ENCODE results near the gene COA1.
"Not testable (repeated sequence)": the region's sequence is repeated elsewhere in the genome, so short reads cannot be mapped to it uniquely, and the experiment has no call there.

The COA1 gene

DNA sequence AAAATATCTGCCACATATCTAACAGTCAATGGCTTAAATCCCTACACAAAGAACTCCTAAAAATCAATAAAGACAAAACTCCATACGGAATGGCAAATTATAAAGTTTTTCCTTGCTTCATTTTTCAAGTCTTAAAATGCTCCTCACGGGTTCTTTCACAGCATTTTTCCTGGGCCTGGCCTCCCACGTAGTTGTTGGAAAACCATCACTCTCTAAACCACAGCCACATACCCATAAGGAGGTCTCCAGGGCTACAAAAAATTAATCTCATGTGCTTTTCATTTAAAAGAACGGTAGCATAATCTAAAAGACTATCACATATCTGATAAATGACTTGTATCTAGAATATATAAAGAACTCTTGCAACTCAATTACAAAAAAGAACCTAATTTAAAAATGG lies 2.9 kb downstream of the COA1 start:
- DNase-seq = no peak

DNA sequence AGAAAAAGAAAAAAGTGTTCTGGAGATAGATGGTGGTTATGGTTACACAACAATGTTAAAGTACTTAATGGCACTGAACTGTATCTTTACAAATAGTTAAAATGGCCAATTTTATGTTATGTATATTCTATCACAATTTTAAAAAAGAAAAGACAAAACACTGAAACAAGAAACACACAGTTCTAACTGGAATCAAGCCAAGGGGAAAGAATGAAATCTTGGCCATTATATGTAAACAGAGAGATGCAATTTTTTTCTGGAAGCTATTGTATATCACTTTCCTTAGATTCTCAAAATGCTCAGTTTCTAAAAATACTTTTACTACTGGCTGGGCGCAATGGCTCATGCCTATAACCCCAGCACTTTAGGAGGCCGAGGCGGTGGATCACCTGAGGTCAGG lies 4.1 kb downstream of the COA1 start:
- DNase-seq = no peak

DNA sequence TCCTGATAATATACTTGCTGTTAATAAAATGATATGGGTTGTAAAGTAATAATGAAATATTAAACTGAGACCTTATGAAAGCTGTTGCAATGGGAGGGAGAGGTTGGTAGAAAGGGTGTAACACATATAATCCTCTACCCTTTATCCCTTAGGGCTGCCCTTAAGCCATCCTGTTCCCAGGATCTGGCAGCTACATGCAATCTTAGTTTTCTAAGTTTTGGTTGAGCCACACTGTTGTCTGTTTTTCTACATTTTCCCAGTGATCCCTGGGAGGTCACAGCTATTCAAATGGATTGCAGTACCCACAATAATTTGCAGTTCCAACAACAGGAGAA lies 6.3 kb downstream of the COA1 start:
- no peak for DNase-seq

DNA sequence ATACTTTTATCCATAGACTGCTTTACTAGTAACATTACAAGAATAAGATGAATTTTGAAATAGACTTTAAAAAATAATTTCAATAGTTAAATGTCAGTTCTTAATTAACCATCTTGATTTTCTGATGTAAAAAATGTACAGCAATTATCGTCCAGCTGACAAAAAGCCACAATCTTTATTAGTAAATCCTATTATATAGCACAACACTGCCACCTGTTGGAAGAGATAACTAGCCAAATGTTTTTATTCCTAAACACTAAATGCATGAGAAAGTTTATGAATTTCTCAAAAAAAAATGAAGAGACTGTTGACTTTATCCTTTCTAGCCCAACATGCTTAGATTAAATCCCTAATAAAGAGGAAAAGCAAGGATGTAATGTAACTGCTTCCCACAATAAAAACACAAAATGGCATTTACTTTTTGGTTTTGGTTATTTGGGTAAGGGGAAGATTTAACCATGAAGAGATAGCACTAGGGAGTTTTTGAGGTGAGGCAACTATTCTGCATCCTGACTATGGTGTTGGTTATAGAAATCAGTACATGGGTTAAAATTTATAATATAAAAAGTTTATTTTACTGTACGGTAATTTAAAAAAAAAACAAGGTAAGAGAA lies 8.0 kb downstream of the COA1 start:
- no peak for DNase-seq

DNA sequence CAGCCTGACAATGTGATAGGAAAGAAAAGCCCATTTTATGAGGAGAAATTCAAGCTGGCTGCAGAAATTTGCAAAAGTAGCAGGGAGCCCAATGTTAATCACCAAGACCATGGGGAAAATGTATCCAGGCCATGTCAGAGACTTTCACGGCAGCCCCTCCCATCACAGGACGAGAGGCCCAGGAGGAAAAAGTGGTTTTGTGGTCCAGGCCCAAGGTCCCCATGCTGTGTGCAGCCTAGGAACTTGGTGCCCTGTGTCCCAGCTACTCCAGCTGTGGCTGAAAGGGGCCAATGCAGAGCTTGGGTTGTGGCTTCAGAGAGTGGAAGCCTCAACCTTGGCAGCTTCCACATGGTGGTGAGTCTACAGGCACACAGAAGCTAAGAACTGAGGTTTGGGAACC lies 12.7 kb downstream of the COA1 start:
- no peak for DNase-seq

DNA sequence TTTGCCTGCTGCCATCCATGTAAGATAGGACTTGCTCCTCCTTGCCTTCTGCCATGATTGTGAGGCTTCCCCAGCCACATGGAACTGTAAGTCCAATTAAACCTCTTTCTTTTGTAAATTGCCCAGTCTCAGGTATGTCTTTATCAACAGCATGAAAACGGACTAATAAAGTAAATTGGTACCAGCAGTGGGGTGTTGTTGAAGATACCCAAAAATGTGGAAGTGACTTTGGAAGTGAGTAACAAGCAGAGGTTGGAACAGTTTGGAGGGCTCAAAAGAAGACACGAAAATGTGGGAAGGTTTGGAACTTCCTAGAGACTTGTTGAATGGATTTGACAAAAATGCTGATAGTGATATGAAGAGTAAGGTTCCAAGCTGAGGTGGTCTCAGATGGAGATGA lies 13.4 kb downstream of the COA1 start:
- DNase-seq = not testable (repeated sequence)

DNA sequence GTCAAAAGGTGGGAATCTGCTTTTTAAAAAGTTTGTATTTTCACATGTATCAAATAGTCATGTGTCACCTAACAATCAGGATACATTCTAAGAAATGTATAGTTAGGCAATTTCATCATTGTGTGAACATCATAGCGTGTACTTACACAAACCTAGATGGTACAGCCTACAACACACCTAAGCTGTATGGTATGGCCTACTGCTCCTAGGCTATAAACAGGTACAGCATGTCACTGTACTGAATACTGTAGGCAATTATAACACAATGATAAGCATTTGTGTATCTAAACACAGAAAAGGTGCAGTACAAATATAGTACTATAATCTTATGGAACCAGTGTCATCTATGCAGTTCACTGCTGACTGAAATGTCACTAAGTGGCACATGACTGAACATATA lies 17.8 kb downstream of the COA1 start:
- no peak for DNase-seq

DNA sequence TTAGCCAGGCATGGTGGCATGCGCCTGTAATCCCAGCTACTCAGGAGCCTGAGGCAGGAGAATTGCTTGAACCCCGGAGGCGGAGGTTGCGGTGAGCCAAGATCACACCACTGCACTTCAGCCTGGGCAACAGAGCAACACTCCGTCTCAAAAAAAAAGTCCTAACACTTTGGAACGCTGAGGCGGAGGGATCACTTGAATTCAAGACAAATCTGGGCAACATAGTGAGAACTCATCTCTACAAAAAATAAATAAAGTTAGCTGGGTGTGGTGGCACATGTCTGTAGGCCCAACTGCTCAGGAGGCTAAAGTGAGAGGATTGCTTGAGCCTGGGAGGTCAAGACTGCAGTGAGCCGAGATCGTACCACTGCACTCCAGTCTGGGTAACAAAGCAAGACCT lies 21.3 kb downstream of the COA1 start:
- not testable (repeated sequence) for DNase-seq

DNA sequence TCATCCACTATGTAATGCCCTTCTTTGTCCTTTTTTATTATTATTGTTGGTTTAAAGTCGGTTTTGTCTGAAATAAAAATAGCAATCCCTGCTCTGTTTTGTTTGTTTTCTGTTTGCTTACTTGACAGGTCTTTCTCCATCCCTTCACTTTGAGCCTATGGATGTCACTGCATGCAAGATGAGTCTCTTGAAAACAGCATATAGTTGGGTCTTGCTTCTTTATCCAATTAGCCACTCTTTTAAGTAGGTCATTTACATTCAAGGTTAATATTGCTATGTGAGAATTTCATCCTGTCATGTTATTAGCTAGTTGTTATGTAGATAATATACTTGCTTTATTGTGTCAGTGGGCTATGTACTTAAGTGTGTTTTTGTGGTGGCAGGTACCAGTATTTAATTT lies 25.8 kb downstream of the COA1 start:
- DNase-seq = no peak

DNA sequence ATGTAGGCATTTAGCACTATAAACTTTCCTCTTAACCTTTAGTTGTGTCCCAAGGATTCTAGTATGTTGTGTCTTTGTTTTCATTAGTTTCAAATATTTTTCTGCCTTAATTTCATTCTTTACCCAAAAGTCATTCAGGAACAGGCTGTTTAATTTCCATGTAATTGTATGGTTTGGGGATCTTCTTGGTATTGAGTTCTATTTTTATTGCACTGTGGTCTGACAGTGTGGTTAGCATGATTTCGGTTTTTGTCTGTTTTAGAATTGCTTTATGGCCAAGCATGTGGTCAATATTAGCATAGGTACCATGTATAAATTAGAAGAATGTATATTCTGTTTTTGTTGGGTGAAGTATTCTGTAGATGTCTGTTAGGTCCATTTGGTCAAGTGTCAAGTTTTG lies 26.3 kb downstream of the COA1 start:
- no peak for DNase-seq

DNA sequence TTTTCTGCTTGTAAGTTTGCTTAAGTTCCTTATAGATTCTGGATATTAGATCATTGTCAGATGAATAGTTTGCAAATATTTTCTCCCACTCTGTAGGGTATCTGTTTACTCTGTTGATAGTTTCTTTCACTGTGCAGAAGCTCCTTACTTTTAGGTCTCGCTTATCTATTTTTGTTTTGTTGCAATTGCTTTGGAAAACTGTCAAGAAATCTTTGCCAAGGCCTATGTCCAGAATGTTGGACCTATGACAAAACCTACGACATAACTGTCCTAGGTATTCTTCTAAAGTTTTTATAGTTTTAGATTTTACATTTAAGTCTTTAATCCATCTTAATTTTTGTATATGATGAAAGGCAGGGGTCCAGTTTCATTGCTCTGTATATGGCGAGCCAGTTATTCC lies 27.4 kb downstream of the COA1 start:
- DNase-seq = no peak

DNA sequence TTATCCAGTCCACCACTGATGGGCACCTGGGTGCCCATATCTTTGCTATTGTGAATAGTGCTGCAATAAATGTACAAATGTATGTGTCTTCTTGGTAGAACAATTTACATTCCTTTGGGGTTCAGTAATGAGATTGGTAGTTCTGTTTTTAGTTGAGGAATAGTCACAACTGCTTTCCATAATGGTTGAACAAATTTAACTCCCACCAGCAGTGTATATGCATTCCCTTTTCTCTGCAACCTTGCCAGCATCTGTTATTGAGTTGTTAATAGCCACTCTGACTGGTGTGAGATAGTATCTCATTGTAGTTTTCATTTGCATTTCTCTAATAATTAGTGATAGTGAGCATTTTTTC lies 27.8 kb downstream of the COA1 start:
- DNase-seq = no peak

DNA sequence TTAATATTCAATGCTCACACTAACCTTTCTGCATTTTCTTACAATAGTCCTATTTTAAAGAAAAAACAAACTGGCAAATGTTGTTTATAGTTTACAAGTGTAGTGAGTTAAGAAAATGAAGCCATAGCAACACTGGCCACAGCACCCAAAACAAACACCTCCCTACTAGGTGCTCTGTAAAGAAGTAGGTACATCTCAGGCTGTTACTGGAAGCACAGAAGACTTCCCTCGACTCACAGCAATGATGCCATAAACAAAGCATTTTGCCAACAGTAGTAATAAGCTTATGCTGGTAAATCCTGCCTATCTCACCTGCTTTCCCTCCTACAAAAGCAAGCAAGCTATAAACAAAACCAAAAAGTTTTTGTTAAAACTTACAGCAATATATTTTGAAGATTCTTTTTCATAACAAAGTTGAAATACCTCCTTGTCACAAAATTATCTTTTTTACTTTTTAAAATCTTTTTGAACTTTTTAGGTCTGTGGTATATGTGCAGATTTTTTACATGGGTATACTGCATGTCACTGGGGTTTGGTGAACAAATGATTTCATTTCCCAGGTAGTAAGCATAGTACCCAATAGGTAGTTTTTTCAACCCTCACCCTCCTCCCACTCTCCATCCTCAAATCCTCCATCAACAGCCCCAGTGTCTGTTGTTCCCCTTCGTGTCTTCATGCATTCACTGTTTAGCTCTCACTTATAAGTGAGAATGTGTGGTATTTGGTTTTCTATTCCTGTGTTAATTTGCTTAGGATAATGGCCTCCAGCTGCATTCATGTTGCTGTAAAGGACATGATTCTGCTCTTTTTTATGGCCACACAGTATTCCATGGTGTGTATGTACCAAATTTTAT lies 28.4 kb downstream of the COA1 start:
- DNase-seq = no peak

DNA sequence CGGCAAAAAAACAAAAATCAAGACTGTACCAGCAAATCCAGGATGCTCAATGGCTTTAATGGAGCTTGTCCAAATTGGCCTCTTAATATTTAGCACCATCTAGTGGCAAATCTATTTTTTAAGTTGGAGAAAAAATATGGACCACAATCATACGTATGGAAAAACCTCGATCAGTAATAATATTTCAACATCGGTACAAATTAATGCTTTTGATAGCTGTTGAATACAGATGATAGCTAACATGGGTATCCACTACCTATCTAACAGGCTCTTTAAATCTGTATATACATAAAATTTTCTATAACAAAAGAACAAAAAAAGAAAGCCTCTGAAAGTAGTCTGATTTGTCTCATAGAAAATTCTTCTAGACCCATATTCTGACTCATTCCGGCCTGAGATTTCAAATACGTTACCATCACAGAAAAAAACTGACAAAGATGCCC lies 29.2 kb downstream of the COA1 start:
- DNase-seq = no peak

DNA sequence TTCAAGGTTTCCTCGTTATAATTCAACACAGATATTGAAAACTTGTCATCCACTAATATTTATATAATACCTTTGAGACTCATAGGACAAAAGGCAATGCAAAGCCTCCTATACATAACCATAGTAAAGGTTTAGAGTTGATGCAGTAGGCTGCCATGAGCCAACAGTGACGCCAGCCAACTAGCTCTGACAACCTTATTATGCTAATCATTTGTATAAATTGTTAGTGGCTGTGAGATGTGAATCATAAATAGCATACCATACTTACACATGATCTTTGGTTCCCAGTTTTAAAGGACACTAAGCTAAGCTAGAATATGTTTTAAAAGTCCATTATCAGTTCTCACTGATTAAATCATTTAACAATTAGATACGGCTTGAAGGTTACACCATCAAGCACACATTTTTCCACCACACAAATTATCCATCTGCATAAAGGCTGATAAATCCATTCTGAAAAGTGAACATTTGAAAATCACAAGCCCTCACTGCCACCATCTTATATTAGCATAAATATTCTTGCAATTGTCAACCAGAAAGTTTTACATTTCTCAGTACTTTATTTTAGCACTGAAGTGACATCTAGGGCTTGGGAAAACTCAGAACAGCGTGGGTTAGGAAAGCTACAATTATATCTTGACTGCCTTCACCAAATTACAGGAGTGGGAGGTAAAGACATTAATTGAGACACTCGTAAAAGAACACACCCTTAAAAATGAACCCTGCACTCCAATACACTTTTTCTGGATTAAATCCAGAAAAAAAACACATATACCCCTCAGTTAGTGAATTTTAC lies 30.7 kb downstream of the COA1 start:
- DNase-seq = no peak

DNA sequence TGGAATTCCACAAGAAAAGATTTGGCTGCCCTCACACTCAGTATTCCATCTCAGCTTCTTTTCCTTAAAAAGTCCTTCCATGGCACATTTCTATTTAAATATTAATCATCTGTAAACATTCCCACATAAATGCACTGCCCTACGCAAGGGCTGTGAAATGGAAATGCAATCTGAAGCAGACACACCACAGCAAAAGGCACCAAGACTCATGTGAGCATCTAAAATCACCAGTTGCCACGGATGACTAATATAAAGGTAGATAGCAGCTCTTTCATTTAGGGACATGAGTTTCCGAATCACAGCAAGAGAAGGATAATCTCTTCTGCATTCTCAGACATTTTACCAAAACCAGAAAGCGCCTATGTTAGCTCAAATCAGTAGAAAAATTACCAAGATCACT lies 31.6 kb downstream of the COA1 start:
- DNase-seq = no peak

DNA sequence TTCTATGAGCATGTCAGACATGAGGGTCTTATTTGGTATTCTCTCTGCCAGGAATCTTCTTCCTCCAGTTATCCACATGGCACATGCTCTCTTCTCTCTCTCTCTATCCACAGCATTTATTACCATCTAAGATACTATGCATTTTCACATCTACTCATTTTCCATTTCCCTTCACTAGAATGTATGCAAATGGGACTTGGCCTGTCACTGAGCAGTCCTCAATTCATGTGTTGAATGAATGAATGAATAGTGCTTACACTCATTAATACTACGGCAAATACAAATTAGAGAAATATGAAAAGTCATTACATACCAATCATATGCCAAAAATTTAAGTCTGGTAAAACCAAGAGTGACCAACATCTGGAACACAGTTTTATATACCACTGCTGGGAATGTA lies 34.0 kb downstream of the COA1 start:
- no peak for DNase-seq

DNA sequence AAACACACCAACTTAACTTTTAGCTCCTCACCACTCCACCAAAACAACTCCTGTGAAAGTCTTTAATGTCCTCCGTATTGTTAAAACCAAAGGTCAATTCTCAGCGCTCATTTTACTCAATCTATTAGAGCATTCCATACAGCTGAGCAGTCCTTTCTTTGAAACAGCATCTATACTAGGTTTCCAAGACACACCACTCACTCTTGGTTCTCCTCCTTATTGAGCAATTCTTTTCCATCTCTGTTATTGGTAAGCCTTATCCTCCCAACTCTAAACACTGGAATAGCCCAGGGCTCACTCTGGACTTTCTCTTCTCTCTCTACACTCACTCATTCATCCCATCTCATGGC lies 34.9 kb downstream of the COA1 start:
- no peak for DNase-seq

DNA sequence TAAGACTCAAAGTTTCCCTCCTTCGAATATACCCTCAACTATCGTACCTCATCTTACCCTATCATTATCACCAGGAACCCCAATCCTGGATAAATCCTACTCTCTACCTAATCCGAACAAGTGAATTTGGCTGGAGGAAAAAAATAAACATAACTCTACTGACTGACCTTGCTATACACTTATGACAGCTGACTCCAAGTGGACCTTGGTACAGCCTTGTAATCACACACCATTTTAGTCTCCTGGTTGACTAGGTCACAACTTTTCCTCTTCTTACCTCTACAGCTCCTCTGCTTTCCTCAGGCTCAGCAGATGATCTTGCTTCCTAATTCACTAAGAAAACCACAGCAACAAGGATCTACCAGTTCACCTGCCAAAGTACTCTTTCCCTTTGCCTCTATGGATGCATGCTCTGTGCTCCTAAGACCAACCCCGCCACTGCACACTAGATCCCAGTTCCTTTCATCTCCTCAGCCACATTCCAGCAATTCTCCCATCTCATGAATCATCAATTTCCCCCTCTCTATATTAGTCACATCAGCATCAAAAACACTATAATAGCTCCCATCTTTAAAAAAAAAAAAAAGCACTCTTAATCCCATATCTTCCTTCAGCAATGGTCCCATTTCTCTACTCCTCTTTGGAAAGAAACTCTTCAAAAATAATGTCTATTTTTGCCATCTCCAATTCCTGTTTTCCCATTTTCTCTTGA lies 35.5 kb downstream of the COA1 start:
- no peak for DNase-seq

DNA sequence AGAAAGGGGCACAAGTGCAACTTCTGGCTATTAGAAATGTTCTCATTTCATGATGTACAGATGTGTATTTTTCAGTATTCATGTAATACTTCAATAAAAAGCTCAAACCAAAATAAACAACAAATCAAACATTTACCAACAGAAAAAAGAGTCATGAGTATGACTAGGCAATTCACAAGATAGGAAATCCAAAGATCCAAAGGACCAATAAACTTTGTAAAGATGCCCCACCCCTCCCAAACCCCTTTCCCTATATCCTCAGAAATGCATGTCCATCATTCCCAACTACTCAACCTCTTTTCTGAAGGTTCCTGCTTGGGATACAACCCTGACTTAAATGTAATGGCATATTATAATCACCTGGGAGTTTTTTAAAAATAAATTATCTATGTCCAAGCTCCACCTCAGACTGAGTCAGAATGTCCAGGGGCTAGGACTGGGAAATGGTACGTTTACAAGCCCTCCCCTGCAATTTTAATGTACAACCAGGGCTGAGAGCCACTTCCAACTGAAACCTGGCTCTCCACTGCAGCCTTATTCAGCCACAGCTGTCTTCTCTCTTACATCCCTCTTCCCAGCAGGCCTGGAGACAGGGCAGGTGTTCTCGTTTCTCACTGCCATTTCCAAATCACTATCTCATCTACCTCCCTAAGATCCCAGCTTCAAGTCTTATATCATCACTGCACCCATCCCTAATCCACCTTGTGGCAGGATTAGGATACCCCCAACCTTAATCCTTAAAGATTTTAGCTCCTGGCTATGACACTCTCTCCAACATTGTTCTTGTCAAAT lies 36.5 kb downstream of the COA1 start:
- no peak for DNase-seq

DNA sequence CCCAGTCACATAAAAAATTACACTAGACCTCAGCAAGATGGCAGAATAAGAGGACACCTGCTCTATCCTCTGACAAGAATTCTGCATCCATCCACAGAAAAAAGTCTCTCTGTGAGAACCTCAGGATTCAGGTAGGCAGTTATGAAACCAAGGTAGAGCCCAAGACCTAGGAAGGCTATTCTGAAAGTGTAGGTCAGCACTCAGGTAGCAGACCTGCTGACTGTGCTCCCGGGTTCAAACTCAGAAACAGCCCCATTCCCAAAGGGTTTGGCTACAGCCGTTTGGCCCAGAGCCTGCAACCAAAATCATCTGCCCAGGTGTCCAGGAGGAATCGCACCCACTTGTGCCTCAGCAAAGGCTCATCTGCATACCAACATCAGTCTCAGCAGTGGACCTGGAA lies 37.7 kb downstream of the COA1 start:
- DNase-seq = no peak

DNA sequence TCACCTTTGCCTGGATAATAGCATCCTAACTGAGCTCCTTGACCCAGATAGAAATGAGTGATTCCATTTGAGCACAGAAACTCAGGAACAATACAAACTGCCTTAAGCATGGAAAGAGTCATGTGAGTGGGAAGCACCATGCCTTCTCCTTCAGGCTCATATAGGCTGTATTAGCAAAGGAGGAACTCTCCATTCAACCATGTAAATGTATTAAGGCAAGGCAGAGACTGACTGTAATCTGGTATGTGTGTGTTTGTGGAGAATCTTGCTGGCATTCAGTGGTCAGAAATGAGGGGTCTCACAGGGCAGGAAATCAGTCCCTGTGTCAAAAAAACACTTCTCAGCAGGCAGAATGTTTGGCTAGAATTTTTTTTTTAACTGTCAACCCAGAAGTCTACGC lies 40.2 kb downstream of the COA1 start:
- no peak for DNase-seq

DNA sequence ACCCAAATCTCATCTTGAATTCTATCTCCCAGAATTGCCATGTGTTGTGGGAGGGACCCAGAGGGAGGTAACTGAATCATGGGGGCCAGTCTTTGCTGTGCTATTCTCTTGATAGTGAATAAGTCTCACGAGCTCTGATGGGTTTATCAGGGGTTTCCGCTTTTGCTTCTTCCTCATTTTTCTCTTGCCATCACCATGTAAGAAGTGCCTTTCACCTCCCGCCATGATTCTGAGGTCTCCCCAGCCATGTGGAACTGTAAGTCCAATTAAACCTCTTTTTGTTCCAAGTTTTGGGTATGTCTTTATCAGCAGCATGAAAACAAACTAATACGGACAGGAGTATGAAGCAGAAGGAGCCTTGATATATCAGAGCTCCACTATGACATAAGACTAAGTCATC lies 41.5 kb downstream of the COA1 start:
- not testable (repeated sequence) for DNase-seq
